IMR-90 (cell line): ENCODE data around the gene CD40LG.

Source experiments
- CTCF ChIP-seq: conservative IDR thresholded peaks from 2 replicates; pipeline ENCODE4 v1.5.1; 2012; ENCODE audit warnings: mild to moderate bottlenecking, low read depth, low read length, improper control_type of control experiment
- FOS ChIP-seq: fragments of 150-350 bp; IDR thresholded peaks from 2 replicates; pipeline ENCODE4 v1.6.1; 2016; ENCODE audit warnings: low read depth, low read length
- POLR2A ChIP-seq: IDR thresholded peaks from 2 replicates; pipeline ENCODE4 v1.6.1; 2012; ENCODE audit warnings: mild to moderate bottlenecking, low read depth, low read length
- RAD21 ChIP-seq: IDR thresholded peaks from 2 replicates; pipeline ENCODE4 v1.6.1; 2012; ENCODE audit warnings: low read length, improper control_type of control experiment
- RCOR1 ChIP-seq: IDR thresholded peaks from 2 replicates; pipeline ENCODE4 v1.6.1; 2012; ENCODE audit warnings: mild to moderate bottlenecking, low read length, improper control_type of control experiment; ENCODE audit not compliant: insufficient replicate concordance
- SMC3 ChIP-seq: fragments of 150-350 bp; IDR thresholded peaks from 2 replicates; pipeline ENCODE4 v1.6.1; 2016; ENCODE audit warnings: low read depth, mild to moderate bottlenecking, antibody characterized with exemption, low read length, moderate library complexity
- USF2 ChIP-seq: fragments of 150-350 bp; IDR thresholded peaks from 2 replicates; pipeline ENCODE4 v1.6.1; 2017; ENCODE audit warnings: mild to moderate bottlenecking, antibody characterized with exemption, low read length, low read depth

GRCh38 chrX:136639506-136640176 is 8.3 kb upstream of the CD40LG start:
- TF ChIP-seq RAD21 (no peak), CTCF (no peak), POLR2A (no peak), RCOR1 (no peak), USF2 (no peak), SMC3 (no peak), FOS (no peak)
